ENCODE data around the gene EEIG2.

The EEIG2 gene

GRCh38 chr1:108551137-108551862, 8.6 kb upstream of the EEIG2 start:
- DNase-seq, result no peak

GRCh38 chr1:108553905-108554304, 6.0 kb upstream of the EEIG2 start:
- DNase-seq, result no peak

GRCh38 chr1:108554682-108555427, 5.0 kb upstream of the EEIG2 start:
- DNase-seq, result no peak

- no peak for DNase-seq
Observed at GRCh38 chr1:108556066-108556465, 3.8 kb upstream of the EEIG2 start.

- DNase-seq, result no peak
Observed at GRCh38 chr1:108556499-108556898, 3.4 kb upstream of the EEIG2 start.

GRCh38 chr1:108557296-108557695, 2.6 kb upstream of the EEIG2 start:
- DNase-seq, result no peak

GRCh38 chr1:108560189-108560873, 431 bp downstream of the EEIG2 start:
- no peak for DNase-seq

- DNase-seq, result peak; percentile 46
Observed at GRCh38 chr1:108560874-108561459, 1.1 kb downstream of the EEIG2 start.

- peak; percentile 53 for DNase-seq
Observed at GRCh38 chr1:108561689-108562326, 1.9 kb downstream of the EEIG2 start.

- DNase-seq, result no peak
Observed at GRCh38 chr1:108563808-108564207, 3.9 kb downstream of the EEIG2 start.

- no peak for DNase-seq
Observed at GRCh38 chr1:108565081-108565480, 5.2 kb downstream of the EEIG2 start.

GRCh38 chr1:108565512-108565911, 5.6 kb downstream of the EEIG2 start:
- DNase-seq, result no peak

- DNase-seq, result no peak
Observed at GRCh38 chr1:108568589-108568988, 8.7 kb downstream of the EEIG2 start.

- DNase-seq, result no peak
Observed at GRCh38 chr1:108569097-108569728, 9.3 kb downstream of the EEIG2 start.

GRCh38 chr1:108570128-108570527, 10.2 kb downstream of the EEIG2 start:
- DNase-seq, result no peak

GRCh38 chr1:108570998-108571401, 11.1 kb downstream of the EEIG2 start:
- no peak for DNase-seq

GRCh38 chr1:108572182-108572581, 12.3 kb downstream of the EEIG2 start:
- DNase-seq, result no peak

GRCh38 chr1:108573183-108573582, 13.3 kb downstream of the EEIG2 start:
- DNase-seq, result no peak

- DNase-seq, result no peak
Observed at GRCh38 chr1:108574008-108574407, 14.1 kb downstream of the EEIG2 start.

- no peak for DNase-seq
Observed at GRCh38 chr1:108575375-108575774, 15.5 kb downstream of the EEIG2 start.

- no peak for DNase-seq
Observed at GRCh38 chr1:108583757-108584427, 24.0 kb downstream of the EEIG2 start.

GRCh38 chr1:108584428-108584856, 24.5 kb downstream of the EEIG2 start:
- DNase-seq, result no peak
